Measurements from ENCODE around the gene EFCAB13.

Gene EFCAB13

DNA sequence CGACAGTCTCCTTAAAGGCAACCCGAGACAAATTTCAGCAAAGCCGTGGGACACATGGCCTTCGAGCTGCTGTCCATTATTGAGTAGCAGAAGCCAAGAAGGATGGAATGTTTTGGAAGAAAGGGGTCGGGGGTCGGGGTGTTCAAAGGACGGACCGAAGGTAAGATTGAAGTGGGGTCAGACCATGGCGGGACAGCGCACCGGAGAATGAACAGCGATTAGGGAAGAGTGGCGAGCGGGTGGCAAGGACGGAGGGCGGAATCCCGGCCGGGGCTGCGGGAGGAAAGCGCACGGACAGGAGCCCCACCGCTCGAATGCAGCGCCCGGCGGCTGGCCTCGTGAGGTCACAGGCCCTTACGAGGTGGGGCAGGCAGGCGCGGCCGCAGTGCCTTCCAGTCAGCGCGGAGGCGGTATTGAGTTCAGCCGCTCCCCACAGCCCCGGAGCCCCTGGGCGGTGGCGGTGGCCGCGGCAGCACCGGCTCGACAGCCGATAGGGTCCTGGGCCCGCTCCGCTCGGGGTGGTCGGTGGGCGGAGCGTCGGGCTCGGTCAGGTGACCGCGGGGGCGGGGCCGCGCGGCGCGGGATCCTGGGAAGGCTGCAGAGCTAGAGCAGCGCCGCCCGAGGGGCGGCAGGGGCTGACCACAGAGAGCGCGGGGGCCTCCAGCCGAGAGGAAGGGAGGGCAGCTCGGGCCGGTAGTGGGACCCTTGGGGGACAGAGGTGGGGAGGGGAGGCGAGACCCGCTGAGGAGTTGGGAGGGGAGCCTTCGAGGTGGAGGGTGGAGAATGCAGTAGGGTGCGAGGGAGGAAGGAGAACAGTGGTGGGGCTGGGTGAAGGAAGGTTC, at the start of gene EFCAB13:
Gene EFCAB13 (plus strand): TSS at position 574 of the 842 bp plus-strand sequence. CDS start 4,399 bp downstream, outside the sequence.
- DNase-seq (ENCODE audit: low spot score), result peak; percentile 81

DNA sequence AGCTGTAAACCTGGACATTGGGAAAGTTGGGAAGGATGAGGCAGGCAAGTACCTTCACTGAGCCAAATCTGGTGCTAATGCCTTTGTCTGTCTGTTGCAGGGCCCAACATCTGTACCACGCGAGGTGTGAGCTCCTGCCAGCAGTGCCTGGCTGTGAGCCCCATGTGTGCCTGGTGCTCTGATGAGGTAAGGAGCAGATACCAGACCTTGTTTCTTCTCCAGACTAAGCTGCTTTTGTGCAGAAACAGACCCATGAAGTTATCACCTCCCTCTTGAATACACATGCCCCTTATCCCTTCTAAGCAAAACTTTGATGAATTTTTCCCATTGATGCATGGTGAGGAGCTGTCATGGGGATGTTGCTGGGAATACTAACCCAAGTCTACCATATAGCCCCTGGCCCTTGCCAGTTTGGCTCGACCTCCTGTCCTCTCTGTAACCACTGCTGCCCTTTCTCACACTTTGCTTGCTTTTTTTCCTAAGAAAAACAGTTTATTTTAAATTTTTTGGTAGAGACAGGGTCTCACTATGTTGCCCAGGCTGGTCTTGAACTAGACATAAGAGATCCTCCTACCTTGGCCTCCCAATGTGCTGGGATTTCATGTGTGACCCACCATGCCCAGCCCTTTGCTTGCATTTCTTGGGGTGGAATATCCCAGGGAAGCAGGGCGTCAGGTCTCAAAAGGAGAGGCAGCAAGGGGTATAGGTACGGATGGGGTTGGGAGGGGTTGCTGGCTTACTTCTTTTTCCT, 49.3 kb upstream of the EFCAB13 start:
- DNase-seq (ENCODE audit: low spot score), result no peak

DNA sequence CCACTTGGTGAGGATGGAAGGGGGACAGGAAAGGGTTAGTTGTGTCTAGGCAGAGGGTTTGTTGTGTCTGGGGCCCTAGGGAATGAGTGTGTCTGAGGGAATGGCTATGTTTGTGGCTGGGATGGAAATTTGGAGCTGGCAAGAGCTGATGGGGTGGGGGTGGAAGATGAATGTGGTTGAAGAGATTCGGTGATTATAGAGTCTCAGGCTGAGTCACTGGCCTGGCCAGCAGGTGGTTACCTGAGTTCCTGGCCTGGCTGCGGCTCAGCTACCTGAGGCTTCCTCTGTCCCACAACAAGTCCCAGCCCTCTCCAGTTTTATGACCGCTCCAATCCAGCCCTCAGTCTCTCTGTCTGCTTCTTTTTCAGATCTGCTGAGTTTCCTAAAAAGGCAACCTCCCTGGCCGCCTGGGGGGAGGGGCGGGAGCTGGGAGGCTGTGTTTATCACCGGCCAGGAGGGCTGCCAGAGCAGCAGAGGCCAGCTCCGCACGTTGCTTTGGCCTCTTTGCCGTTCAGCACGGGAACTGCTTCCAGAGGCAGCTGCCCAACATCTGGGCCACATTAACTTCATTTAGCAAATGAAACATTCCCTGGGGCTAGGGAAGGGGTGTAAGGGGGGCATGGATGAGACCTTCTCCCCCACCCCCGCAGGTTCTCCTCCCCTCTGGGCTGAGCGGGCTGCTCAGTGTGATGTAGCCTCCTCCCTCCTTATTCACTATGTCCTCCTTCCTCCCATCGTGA, 48.3 kb upstream of the EFCAB13 start:
- no peak for DNase-seq (ENCODE audit: low spot score)

- DNase-seq (ENCODE audit: low spot score), result no peak
These were observed 47.3 kb upstream of the EFCAB13 start for GRCh38 chr17:47276444-47276843.

GRCh38 chr17:47276868-47277267, 46.9 kb upstream of the EFCAB13 start:
- DNase-seq (ENCODE audit: low spot score), result no peak

DNA sequence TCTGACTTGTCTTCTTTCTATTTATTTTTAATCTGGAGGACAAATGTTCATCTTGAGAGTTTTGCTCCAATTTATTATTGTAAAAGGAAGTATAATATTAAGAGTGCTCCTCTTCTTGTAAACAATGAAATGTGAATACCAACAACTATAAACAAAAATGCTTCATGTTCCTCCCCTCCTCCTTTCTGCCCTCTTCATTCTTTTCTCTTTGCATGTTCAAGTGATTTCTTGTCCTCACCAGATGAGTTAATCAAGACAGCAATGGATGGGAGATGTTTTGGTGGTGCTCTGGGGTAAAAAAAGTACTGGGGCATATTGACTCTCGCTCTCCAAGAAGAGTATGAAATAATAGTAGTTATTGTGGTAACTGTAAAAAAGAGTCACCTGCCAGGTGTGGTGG, 45.8 kb upstream of the EFCAB13 start:
- DNase-seq (ENCODE audit: low spot score), result no peak

- DNase-seq (ENCODE audit: low spot score), result no peak
These were observed 45.2 kb upstream of the EFCAB13 start for GRCh38 chr17:47278561-47278960.

DNA sequence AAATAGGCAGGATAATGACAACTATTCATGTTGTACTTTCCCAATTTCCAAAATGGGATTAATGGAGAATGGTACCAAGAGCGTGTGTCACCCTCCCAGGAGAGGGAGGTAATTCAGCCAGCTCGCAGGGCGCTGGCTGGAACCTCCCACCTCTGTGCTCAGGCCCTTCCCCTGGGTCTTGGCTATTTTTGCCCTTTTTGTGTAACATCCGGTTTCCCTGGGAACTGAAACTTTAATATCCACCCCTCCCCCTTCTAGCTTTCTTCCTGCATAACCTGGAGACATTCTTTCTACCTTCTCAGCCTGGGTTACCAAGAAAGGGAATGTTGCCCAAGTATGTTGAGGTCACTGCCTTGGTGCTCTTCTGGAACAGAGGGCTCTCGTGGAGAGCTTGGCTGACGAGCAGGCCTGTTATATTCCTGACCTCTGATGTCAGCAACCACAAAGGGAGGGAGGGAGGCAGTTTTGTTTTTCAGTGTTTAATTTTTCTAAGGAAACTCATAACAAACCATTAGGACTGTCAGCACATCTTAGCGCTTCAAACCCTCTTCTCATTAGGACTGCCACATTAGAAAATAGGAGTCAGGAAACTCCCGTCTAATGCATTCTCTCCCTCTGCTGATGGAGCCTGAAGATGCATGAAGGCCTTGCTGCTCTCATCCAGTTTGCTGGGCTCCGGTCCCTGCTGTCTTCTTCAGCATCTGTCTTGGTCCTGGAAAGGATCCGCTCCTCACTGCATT, 44.5 kb upstream of the EFCAB13 start:
- no peak for DNase-seq (ENCODE audit: low spot score)

- no peak for DNase-seq (ENCODE audit: low spot score)
These were observed 43.5 kb upstream of the EFCAB13 start for GRCh38 chr17:47280072-47280811.

GRCh38 chr17:47281216-47281615, 42.5 kb upstream of the EFCAB13 start:
- no peak for DNase-seq (ENCODE audit: low spot score)

DNA sequence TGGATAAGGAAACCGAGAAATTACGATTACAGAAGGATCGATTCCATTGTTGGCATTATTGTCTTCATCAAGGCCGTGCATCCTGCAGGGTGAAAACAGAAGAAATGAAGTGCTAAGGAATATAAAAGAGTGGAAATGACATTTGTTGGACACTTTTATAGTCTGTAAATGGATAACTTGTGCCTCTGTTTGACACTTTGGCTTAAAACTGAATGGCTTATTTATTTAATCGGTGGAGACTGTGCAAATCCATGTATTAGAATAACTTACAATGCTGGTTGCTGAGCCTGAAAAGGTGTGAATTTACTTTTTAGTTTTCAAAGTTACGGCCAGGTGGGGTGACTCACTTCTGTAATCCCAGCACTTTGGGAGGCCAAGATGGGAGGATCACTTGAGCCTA, 38.8 kb upstream of the EFCAB13 start:
- no peak for DNase-seq (ENCODE audit: low spot score)

DNA sequence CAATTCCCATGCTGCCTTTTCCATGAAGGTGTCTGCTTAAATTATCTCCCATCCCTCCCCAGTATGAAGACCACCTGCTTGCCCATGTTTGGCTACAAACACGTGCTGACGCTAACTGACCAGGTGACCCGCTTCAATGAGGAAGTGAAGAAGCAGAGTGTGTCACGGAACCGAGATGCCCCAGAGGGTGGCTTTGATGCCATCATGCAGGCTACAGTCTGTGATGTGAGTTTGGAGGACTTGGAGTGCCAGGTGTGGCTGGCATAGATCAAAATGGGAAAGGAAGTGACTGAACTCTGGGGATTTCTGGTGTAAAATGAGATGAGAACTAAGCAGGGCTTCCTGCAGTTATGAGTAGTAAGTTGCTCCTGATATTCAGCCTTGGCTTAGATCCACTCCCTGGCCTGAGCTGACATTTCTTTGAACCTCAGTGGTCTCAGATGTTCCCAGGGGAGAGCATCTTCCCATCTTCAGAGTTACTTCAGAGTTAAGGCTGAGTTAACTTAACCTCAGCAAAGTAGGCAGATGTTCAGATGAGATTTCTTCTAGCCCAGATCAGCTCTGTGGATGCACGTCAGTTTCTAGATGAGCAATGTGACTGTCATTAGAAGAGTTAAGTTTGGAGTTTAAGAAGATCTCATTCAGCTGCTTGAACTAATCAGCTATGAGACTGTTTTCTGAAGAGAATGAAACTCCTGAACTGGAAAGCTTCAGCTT, 37.4 kb upstream of the EFCAB13 start:
- DNase-seq (ENCODE audit: low spot score), result no peak

DNA sequence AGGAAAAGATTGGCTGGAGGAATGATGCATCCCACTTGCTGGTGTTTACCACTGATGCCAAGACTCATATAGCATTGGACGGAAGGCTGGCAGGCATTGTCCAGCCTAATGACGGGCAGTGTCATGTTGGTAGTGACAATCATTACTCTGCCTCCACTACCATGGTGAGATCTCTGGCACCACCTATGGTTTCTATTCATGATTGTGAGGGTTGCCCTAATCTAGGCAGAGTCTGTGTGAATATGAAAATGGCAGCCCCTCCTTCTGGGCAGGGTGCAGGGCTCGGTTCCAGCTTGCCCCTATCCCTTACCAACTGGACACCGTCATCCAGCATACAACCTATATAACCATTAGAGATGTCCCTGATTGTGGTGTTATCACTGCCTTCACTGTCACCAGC, 36.7 kb upstream of the EFCAB13 start:
- DNase-seq (ENCODE audit: low spot score), result no peak

DNA sequence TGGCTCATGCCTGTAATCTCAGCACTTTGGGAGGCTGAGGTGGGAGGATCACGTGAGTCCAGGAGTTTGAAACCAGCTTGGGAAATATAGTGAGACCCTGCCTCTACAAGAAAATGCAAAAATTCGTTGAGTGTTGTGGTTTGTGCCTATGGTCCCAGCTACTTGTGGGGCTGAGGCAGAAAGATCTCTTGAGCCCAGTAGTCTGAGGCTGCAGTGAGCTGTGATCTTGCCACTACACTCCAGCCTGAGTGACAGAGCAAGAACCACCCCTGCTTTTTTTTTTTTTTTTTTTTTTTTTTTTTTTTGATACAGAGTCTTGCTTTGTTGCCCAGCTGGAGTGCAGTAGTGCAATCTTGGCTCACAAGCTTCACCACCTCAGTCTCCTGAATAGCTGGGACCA, 36.1 kb upstream of the EFCAB13 start:
- DNase-seq (ENCODE audit: low spot score), result peak; percentile 22

GRCh38 chr17:47288531-47289116, 35.1 kb upstream of the EFCAB13 start:
- peak; percentile 76 for DNase-seq (ENCODE audit: low spot score)

GRCh38 chr17:47289302-47289701, 34.5 kb upstream of the EFCAB13 start:
- no peak for DNase-seq (ENCODE audit: low spot score)

DNA sequence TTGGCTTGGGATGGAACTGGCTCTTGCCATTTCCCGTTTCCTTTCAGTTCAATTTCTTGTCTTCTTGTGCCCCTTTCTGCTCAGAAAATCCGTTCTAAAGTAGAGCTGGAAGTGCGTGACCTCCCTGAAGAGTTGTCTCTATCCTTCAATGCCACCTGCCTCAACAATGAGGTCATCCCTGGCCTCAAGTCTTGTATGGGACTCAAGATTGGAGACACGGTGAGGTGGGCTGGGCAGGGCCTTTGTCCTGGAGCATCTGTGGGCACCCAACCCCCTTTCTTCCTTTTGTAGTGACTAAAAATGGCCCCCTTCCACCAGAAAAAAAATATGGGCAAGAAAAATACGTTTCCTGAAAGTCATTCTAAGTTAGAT, 32.9 kb upstream of the EFCAB13 start:
- no peak for DNase-seq (ENCODE audit: low spot score)

DNA sequence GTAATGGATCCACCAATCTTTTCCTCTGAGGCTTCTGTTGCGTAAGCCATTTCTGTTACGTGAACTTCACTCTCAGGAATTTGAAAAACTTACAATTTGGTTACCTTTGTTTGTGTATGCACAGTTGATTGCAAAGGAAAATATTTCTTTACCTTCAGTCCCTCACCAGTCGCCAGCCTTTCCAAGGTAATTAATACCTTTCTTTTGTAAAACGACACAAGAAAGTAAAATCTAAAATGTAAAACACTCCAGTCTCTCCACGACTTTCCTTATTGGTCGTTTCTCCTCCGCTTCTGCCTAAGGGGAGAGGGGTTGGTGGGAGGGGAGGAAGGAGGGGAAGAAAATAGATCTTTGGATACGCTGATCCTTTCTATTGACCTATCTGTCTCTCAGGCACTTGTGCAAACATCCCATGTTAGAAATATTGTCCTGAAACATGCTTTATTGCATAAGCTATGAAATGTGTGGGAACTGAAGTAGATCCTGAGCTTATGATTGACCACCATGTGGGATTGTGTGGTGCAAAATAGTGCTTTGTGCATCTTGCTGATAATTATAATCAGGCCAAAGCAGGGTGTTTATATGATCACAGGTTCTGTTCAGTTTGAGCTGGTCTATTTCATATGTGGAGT, 32.4 kb upstream of the EFCAB13 start:
- DNase-seq (ENCODE audit: low spot score), result no peak

DNA sequence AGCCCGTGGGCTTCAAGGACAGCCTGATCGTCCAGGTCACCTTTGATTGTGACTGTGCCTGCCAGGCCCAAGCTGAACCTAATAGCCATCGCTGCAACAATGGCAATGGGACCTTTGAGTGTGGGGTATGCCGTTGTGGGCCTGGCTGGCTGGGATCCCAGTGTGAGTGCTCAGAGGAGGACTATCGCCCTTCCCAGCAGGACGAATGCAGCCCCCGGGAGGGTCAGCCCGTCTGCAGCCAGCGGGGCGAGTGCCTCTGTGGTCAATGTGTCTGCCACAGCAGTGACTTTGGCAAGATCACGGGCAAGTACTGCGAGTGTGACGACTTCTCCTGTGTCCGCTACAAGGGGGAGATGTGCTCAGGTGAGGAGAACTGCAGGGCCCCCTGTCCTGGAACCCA, 31.5 kb upstream of the EFCAB13 start:
- DNase-seq (ENCODE audit: low spot score), result no peak
